CD1c-positive myeloid dendritic cell (primary cell): ENCODE data around the gene CSNK1G1.

Experiments
- DNase-seq: peaks from one replicate; pipeline ENCODE4 v3.0.0-alpha.2; 2016; ENCODE audit errors: extremely low spot score

The CSNK1G1 gene

DNA sequence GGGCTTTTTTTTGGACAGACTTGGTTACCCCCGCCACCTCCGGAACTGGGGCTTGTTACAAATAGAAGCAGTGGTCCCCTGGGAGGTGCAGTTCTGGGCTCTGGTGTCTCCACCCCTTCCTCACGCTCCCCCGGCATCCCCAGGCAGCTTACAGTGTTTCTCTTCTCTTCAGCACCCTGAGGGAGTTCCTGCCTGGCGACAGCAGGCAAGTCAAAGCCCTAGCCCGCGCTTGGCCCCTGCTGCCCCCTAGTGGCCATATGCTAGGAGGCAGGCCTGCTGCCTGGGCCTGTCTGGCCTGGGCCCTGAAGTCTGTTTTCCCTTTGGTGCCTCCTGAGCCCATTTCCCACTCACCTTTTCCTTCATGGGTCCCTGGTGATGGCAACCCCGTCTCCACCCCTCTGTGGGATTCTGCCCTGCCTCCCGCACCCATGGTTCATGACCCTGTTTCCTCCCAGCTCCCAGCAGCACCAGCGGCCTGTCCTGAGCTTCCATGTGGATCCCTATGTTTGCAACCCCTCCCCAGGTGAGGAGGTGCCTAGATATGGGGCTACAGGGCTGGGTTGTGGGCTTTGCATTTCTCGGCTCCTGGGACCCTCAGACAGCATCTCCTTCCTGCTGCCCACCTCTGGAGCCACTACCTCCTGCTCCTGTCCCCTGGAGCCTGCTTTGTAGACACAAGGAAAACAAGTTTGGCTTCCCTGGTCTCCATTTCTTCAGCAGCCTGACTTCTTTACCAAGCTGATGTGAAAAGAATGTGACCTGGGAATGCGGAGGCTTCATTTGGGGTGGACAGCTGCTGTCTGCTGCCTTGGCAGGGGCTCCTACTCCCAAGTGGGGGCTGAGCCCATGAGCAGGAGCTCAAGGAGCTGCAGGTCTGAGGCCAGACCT, 202.2 kb downstream of the CSNK1G1 start:
- peak; percentile 90 for DNase-seq

- peak; percentile 8 for DNase-seq
Observed at GRCh38 chr15:64152507-64153387, 203.2 kb downstream of the CSNK1G1 start.

- DNase-seq: no peak
Observed at GRCh38 chr15:64151727-64152506, 204.1 kb downstream of the CSNK1G1 start, which contains the start of gene SNX22. SNX22 (plus strand) TSS chr15:64151731; CDS start chr15:64151776, 45 bp downstream.

GRCh38 chr15:64149893-64150578, 205.9 kb downstream of the CSNK1G1 start:
- peak; percentile 44 for DNase-seq

- peak; percentile 22 for DNase-seq
Observed at GRCh38 chr15:64149424-64149823, 206.5 kb downstream of the CSNK1G1 start.

GRCh38 chr15:64148581-64148980, 207.4 kb downstream of the CSNK1G1 start:
- no peak for DNase-seq

GRCh38 chr15:64148168-64148567, 207.8 kb downstream of the CSNK1G1 start:
- no peak for DNase-seq

DNA sequence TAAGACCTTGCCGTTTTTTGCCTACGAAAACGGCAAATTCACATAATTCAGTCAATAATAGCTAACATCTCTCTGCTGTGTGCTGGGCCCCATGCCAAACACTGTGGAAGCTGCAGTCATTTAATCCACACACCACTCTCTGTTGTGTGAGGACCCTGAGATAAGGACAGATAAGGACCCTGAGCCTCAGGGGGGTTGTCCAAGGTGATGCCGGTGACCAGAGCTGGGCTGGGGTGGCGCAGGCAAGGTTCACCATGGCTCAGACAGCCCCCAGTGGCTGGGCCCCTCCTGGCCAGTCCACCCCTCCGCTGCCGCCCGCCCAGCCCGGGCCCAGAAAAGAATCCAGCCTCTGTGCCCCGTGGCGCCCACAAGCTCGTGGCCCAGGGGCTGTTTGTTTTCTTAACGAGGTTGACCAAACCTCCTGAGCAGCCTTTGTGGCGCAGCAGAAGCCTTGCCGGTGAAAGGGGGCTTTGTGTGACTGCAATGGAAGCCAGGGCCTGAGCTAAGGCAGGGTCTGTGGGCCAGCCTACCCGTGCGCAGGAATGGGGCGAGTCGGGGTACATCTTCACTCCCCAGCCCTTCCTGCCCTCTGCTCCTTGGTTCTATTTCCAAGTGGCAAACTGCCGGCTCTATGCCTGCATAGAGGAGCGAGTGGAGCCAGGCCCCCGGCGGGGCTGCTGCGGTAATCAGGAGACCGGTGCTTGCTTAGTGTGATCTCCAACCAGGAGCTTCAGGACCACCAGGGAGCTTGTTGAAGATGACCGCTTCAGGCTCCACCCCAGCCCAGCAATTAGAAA, 208.9 kb downstream of the CSNK1G1 start:
- no peak for DNase-seq

GRCh38 chr15:64146520-64146884, 209.5 kb downstream of the CSNK1G1 start:
- DNase-seq: no peak

DNA sequence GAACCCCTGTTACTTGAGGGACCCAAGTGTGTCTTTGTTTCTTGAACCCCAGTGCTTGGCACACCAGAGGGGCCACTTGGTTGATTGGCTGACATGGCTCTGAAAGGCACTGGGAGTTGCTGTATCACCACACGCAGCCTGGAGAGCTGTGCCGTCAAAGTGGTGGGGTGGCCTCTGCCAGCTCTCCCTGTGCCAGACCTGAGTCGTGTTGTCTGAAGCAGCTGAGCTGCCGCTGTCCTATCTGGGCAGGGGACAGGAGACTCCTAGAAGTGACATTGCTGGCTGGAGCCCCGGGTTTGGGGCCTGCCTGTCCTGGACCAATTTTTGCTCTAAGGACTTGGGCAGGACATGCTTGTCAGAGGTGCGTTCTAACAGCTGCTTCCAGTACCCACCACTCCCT, 209.9 kb downstream of the CSNK1G1 start:
- no peak for DNase-seq

DNA sequence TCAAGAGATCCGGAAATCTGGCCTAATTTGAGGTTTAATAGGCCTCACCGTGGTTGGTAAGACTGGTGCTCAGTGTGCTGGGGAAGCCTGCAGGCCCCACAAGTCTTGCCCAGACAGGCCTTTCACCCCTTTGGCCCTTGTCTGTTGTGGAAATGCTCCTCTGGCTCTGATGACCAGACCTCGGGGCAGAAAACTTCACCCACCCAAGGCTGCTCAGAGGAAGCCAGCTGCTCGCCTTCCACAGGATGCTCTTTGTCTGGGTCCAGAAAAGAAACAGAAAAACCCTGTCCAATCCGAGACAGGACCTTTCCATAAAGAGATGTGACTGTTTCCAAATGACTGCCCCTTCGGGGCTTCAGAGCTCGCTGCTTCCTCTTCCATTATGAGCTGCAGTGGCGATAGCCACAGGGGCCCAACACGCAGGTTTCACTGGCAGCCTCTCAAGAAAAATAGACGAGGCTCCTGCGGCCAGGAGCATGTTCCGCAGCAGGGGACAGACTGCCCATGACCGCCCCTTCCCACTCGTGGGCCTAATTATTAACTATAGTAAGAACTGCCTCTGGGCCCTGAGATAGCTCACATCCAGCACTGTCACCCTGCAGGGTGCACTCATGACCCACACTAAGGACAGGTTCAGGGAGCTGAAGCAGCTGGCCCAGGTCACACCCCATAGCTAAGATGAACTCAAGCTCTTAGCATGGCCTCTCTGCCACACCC, 211.2 kb downstream of the CSNK1G1 start:
- no peak for DNase-seq

- DNase-seq: no peak
Observed at GRCh38 chr15:64144192-64144564, 211.8 kb downstream of the CSNK1G1 start.

GRCh38 chr15:64143276-64143675, 212.7 kb downstream of the CSNK1G1 start:
- no peak for DNase-seq

DNA sequence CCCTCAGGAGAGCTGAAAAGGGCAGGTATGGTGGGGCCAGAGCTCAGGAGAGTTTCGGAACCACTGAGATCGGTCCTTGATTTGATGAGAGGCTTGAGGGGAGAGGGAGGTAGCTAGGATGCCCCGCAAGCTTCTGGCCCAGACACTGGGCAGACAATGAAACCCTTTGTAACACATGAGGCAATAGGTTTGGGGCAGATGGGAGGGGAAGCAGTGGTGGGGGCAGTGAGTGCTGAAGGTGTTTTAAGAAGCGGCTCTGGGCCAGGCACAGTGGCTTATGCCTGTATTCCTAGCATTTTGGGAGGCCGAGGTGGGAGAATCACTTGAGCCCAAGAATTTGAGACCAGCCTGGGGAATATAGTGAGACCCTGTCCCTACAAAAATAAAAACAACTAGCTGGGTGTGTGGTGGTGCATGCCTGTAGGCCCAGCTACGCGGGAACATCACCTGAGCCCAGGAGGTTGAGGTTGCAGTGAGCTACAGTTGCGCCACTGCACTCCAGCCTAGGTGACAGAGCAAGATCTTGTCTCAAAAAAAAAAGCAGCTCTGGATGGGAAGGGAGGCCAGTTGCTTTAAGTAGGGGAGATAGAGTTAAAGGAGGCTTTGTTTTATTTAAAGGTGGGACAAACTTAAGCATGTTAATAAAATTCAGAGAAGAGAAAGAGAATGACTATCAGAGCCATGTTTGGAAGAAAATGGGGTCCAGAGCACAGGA, 214.0 kb downstream of the CSNK1G1 start:
- no peak for DNase-seq

- no peak for DNase-seq
Observed at GRCh38 chr15:64138331-64138941, 217.5 kb downstream of the CSNK1G1 start.

DNA sequence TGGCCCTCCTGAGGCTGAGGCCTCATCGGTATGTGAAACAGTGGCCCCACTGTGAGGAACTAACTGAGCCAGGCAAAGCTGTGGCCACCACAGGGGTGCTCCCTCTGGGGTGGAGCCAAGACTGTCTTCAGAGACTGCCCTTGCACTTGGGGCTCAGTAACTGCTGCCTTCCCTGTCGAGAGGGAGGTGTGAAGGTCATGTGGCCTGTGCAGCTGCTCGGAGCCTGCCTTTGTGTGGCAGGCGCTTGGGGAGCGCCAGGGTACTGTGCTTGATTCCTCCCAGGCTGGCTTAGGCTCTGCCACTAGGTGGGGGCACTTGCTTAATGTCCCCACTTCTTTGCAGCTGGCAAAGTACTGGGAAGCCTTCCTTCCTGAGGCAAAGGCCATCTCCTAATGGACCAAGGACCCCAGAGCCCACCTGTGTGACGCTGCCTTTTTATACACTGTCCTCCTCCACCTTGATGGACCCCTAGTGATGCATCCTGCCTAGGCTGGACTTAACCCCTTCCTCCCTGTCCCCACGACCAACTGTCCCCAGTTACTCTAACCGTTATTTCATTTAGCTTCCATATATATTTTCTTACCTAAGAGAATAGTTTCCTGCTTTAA, 218.6 kb downstream of the CSNK1G1 start:
- DNase-seq: no peak

GRCh38 chr15:64136347-64136746, 219.6 kb downstream of the CSNK1G1 start:
- DNase-seq: no peak

- no peak for DNase-seq
Observed at GRCh38 chr15:64134345-64134829, 221.6 kb downstream of the CSNK1G1 start.
